GM18858 (cell line): ENCODE measurements around the gene XPR1.
A peak's percentile ranks its signal among the peaks of the same experiment; 100 is the strongest.

Source experiments
- ATAC-seq: cut with Tn5 transposase; IDR thresholded peaks from one replicate; pipeline ENCODE4 v1.9.1; 2021; ENCODE audit not compliant: unreplicated experiment

Gene XPR1

DNA sequence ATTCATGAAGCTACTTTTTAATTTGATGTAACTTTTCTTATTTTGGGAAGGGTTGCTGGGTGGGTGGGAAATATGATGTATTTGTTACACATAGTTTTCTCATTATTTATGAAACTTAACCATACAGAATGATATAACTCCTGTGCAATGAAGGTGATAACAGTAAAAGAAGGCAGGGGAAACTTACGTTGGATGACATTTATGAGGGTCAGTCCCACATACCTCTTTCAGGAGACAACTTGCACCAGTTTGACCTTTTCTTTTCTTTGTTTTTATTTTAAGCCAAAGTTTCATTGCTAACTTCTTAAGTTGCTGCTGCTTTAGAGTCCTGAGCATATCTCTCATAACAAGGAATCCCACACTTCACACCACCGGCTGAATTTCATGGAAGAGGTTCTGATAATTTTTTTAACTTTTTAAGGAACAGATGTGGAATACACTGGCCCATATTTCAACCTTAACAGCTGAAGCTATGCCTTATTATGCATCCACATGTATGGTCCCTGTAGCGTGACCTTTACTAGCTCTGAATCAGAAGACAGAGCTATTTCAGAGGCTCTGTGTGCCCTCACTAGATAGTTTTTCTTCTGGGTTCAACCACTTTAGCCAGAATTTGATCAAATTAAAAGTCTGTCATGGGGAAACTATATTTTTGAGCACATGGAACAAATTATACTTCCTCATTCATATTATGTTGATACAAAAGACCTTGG, 252.9 kb downstream of the XPR1 start:
- no peak for ATAC-seq

- no peak for ATAC-seq
Measured at GRCh38 chr1:180886338-180886737, 254.5 kb downstream of the XPR1 start.

DNA sequence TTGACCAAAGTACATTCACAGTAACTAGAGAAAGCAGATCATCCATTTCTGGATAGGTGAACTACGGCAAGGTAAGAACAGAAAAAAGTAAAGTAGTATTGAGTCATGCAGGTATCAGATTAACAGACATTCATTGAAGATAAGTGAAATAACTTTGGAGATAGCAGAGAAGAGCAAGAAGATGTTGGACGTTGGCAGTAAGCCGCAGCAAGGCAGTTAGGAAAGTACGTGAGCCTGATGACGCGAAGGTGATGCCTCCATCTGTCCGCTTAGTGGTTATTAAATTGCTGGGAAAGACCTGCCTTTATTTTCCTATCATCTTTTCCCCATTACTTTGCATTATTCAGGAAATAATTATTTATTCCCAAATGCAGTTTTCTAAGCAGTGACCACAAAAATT, 256.0 kb downstream of the XPR1 start:
- ATAC-seq, result no peak

DNA sequence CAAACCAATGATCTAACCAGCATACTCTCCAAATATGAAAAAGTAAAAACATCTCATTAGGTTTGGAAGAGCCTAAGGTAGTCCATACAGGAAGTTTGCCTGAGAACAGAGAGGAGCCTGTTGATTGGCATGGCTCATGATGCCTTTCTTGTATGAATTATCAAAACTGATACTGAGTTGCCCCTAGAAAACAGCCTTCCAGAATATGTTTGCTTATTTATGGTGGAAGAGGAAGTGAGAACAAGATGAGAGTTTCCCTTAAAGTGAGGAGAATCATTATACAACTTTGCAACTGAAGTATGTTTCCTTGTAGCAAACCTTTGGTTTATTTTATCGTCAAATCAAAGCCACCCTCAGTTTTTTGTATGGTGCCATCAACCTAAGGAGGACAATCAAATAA, 257.0 kb downstream of the XPR1 start:
- ATAC-seq, result peak; percentile 84

- ATAC-seq, result no peak
Measured at GRCh38 chr1:180889325-180889724, 257.5 kb downstream of the XPR1 start.

- no peak for ATAC-seq
Measured at GRCh38 chr1:180892272-180892671, 260.4 kb downstream of the XPR1 start.

DNA sequence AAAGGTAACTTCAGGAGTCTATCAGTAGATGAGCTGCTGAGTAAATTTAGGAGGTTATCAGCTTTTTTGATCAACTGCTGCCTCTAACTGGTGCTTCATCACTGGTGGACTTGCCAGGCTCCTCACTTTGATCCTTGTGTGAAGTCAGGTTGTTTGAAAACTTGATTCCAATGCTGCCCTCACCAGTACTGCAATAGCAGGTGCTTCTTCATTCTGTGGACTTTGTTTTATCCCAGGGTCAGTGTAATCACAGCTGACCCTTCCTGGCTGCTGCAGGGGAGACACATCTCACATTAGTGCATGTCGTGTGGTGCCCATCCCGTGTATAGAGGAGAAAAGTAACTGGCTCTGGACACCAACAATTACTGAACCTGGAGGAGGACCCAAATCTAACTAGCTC, 260.9 kb downstream of the XPR1 start:
- ATAC-seq, result no peak

DNA sequence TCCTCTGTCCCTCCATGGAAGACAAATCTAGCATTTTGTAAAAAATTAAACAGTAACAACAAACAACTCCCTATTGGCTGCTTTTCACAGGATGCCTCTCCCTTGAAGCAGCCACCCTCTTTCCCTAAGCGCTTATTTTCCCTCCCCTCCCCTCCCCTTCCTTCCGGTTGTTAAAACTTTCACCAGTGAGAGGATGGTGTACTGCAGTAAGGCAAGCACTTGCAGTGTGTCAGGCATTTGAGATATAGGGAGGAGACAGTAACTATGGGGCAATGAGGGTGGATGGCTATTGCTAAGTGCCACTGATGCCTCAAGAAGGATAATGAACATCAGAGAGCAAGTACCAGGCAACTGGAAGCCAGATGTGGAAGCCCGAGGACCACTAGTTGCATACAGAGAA, 261.8 kb downstream of the XPR1 start:
- no peak for ATAC-seq

GRCh38 chr1:180896161-180896560, 264.3 kb downstream of the XPR1 start:
- ATAC-seq, result no peak

DNA sequence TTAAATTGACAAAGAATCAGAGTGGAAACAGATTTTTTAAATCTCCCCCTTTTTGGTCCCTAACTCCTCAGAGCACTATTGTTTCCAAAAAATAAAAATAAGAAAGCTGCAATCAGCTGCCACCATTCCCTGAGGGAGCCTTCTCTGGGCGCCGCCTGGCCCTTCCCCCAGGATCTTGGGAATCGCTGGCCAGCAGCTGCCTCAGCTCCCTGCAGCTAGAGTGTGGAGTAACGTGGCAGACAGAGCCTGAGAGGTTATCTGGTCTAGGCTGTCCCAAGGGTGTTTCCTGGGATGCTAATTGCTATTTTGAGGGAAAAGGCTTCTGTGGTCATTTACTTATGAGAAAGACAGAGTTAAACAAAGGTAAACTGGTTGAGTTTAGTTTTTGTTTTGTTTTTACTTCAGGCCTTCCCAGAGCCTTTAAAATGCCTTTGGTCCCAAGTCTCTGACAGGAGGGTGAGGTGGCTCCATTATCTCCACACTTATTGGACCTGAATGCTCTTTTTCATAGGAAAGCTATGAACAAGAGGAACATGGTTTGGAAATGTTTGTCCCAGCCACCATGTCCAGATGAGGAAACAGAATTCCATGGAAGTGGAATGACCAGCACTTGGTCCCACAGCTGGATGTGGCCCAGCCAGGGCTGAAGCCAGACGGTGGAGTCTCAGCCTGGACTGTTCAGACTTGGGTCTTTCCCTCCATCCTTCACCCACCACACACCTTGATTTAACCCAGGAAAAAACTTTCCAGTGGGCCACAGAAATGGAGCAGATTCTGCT, 266.8 kb downstream of the XPR1 start:
- ATAC-seq, result no peak

DNA sequence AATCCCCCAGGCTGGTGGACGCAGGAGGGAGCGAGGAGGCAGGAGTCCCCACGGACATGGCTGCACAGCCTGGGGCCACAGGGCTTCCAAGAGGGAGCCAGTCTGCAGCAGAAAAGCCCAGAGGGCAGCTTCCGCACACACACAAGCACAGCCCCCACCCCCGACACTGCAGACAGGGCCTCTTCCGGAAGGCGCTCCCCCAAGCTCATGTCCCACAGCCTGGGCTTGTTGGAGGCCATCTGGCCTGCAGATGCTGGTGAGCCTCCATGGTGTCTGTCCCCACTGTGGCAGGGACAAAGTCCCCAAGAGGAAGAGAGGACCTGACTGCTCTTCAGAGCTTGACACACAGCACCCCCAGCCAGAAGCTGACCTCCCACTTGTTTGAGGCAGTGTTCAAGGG, 267.4 kb downstream of the XPR1 start:
- ATAC-seq, result no peak

DNA sequence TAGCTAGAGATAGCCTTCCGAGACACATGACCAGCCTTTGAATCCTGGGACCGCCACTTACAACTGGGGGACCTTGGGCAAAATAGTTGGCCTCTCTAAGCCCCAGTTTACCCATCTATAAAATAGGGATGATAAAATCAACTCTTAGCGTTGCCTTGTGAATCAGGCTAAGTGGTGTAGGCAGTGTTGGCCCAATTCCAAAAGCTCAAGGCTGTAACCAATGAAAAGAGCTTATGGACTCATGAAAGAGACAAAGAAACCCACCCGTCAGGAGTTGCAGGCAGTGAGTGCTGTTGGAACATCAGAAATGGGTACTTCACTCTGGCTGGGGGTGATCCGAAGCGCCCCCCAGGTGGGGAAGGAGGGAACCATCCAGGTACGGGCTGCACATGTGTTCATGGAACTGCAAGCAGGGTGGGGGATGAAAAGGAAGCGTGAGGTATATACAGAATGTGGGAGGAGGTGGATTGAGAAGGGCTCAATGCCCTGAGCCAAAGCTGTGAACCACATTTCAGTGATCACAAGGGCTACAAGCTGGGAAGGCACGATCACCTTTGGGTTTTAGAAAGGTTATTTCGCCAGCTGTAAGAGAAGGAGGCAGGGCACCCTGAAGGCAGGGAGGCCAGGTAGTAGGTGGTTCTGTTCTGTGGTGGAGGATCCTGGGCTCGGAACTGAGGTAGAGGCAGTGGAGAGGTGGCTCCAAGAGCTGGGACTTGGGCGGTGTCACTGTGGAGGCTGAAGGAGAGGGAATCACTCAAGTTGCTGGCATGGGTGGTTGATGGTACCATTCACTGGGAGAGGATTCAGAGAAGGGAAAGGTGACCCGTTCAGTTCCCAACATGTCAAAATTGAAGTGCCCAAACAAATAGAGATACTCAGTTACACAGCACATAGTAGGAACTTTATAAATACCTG, 269.5 kb downstream of the XPR1 start:
- no peak for ATAC-seq

DNA sequence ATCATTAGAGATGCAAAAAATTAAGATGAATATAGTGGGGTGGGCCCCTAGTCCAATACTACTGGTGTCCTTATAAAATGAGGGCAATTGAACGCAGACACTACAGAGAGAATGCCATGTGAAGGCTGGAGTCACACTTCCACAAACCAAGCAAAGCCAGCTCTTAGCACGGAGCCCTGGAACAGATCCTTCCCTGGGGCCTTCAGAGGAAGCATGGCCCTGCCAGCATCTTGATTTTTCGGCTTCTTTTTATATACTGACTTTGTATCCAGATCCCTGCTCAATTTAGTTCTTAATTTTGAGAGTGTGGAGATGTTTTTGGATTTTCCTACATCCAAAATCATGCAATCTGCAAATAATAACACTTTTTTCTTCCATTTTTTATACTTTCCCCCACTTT, 270.7 kb downstream of the XPR1 start:
- no peak for ATAC-seq

DNA sequence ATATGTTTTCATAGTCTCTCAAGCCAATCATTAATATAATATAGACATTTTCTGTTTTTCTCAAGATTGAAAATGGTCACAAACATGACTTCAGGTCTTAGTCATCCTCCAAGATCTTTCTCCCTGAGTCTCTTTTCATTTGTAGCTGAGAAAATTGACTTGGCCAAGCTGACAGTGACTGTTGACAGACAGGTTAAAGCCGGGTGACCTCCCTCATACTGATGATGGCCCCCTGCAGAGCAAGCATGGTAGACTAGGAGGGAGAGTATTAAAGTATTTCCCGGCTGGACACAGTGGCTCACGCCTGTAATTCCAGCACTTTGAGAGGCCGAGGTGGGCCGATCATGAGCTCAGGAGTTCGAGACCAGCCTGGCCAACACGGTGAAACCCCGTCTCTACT, 274.1 kb downstream of the XPR1 start:
- no peak for ATAC-seq

DNA sequence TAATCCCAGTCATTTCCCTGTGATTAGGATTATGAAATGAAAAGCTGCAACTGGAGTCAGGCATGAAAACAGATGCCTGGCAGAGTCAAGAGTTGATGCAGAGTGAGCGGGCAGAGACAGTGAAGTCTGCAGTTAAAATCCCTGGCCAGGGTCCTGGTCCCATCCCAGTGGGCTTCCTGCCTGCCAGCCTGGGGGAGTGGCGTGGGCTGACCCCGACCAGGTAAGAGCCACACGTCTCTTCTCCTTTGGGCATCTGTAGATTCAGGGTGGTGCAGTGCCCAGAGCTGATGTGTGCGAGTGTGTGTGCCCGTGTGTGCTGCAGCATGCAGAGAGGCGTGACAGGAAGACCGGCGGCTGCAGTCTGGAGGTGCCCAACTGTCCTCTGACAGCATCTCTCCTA, 274.7 kb downstream of the XPR1 start:
- no peak for ATAC-seq

DNA sequence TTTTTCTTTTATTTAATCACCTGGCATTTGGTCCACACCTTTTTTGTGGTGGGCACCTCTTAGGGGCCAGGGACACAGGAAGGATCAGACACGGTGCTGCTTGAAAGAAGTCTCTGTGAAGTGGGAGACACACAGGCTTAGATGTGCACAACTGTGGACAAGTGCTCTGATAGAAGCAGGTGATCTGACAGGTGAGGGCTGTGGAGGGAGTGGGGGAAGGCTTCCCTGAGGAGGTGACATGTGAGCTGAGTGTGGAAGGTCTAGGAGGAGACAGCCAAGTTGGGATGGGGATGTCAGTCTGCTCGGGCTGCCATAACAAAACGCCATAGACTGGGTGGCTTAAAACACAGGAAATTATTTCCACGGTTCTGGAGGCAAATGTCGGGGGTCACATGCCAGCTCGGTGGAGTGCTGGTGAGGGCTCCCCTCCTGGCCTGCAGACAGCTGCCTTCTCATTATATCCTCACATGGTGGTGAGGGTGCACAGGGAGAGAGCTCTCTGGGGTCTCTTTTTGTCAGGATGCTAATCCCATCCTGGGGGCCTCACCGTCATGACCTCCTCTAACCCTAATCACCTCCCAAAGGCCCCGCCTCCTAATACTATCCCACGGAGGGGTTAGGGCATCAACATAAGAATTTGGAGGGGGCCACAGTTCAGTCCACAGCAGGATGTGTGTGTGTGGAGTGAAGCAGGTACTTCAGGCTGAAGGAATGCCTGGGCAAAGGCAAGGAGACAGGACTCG, 275.7 kb downstream of the XPR1 start:
- ATAC-seq, result no peak

GRCh38 chr1:180908074-180908765, 276.4 kb downstream of the XPR1 start:
- no peak for ATAC-seq

- ATAC-seq, result peak; percentile 37
Measured at GRCh38 chr1:180909005-180909414, 277.2 kb downstream of the XPR1 start.

- ATAC-seq, result peak; percentile 28
Measured at GRCh38 chr1:180909462-180909976, 277.7 kb downstream of the XPR1 start.

- no peak for ATAC-seq
Measured at GRCh38 chr1:180911640-180912191, 279.9 kb downstream of the XPR1 start.
